GM12864 (cell line): Measurements from ENCODE around the gene CXADR.
A peak's percentile ranks its signal among the peaks of the same experiment; 100 is the strongest.

Experiments
- DNase-seq: peaks from one replicate; pipeline ENCODE4 v3.0.0-alpha.2; 2011; ENCODE audit warnings: low read depth
- H3K4me3 ChIP-seq: 2 replicates; pipeline ENCODE4 v1.5.1; 2011; ENCODE audit warnings: mild to moderate bottlenecking, low read depth, low read length, control low read depth
- CTCF ChIP-seq: IDR thresholded peaks from 2 replicates; pipeline ENCODE4 v1.5.1; 2011; ENCODE audit warnings: low read depth, mild to moderate bottlenecking, moderate library complexity, low read length, control low read depth, inconsistent platforms; ENCODE audit errors: missing control alignments

CXADR gene

GRCh38 chr21:17554679-17555465 is 42.0 kb downstream of the CXADR start:
- H3K4me3 ChIP-seq = no peak overlapping the region
- DNase-seq = no peak
- peak; percentile 18 for TF ChIP-seq CTCF

GRCh38 chr21:17560377-17561025 is 47.7 kb downstream of the CXADR start:
- H3K4me3 ChIP-seq = no peak overlapping the region
- no peak for DNase-seq
- TF ChIP-seq CTCF = no peak

GRCh38 chr21:17570786-17571185 is 57.9 kb downstream of the CXADR start:
- no peak for DNase-seq
- no peak for TF ChIP-seq CTCF
- no peak overlapping the region for H3K4me3 ChIP-seq

GRCh38 chr21:17572431-17572830 is 59.6 kb downstream of the CXADR start:
- no peak for DNase-seq
- H3K4me3 ChIP-seq = no peak overlapping the region
- no peak for TF ChIP-seq CTCF

- no peak overlapping the region for H3K4me3 ChIP-seq
- TF ChIP-seq CTCF = no peak
- no peak for DNase-seq
These were observed 62.2 kb downstream of the CXADR start for GRCh38 chr21:17575076-17575475.

- H3K4me3 ChIP-seq = no peak overlapping the region
- no peak for DNase-seq
- no peak for TF ChIP-seq CTCF
These were observed 63.4 kb downstream of the CXADR start for GRCh38 chr21:17576080-17576835.
